Keratinocyte (primary cell): ENCODE results near the gene C6orf163.

Experiments
- CTCF ChIP-seq, 3 experiments: IDR thresholded peaks in 1 of 3; conservative IDR thresholded peaks in 1 of 3; optimal IDR thresholded peaks in 1 of 3; 2 replicates in 2 of 3; 3 replicates in 1 of 3; pipeline versions ENCODE3 to v1.5.1; 2011; ENCODE audit warnings: low read length in 3 of 3, mild to moderate bottlenecking in 3 of 3, moderate library complexity in 2 of 3, control low read depth in 1 of 3, inconsistent platforms in 1 of 3; ENCODE audit not compliant: insufficient read depth in 2 of 3; ENCODE audit errors: extremely low read depth in 1 of 3
- EZH2 ChIP-seq: IDR thresholded peaks from one replicate; pipeline ENCODE4 v1.6.1; 2012; ENCODE audit warnings: inconsistent platforms, mild to moderate bottlenecking, low read length, moderate library complexity

- TF ChIP-seq CTCF (optimal IDR thresholded peaks at IDR 0.05 in 1 of 3, IDR thresholded peaks at IDR 0.05 in 1 of 3, conservative IDR thresholded peaks at IDR 0.05 in 1 of 3; ENCODE audit: extremely low read depth in 1 of 3, insufficient read depth in 2 of 3, low read length in 3 of 3), result peak; percentile 83 to 97 (median 91)
- TF ChIP-seq EZH2, result no peak
Measured at GRCh38 chr6:87322304-87323212, 22.1 kb upstream of the C6orf163 start, which contains the start of gene SMIM8.
